ENCODE measurements around the gene SLF2.

Gene SLF2

DNA sequence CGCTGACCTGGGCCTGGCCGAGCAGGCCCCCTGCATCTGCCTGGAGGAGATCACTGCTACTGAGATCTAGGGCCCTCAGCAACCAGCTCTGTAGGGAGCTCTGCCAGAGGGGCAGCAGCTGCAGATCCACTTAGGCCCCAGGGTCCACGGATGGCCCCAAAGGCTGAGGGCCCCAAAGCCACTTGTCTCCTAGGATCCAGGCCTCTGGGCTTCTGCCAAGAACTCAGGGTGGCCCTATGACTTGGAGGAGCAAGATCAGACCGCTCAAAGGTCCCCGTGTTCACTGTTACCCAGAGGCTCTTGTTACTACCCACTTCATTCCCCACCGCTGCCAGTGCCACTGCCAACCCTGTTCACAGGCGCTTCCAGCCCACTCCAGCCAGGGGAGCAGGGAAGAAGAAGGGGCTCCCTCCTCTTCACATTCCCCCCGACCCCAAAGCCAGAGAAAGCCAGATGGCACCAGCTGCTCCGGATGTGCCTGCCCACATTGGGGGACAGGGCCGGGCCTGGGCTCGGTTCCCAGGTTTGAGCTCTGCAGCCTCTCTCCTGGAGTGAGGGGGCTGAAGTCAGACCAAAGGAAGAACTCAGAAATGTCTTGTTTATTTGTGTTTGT, 94.4 kb downstream of the SLF2 start:
- TF ChIP-seq, protein P1, sequence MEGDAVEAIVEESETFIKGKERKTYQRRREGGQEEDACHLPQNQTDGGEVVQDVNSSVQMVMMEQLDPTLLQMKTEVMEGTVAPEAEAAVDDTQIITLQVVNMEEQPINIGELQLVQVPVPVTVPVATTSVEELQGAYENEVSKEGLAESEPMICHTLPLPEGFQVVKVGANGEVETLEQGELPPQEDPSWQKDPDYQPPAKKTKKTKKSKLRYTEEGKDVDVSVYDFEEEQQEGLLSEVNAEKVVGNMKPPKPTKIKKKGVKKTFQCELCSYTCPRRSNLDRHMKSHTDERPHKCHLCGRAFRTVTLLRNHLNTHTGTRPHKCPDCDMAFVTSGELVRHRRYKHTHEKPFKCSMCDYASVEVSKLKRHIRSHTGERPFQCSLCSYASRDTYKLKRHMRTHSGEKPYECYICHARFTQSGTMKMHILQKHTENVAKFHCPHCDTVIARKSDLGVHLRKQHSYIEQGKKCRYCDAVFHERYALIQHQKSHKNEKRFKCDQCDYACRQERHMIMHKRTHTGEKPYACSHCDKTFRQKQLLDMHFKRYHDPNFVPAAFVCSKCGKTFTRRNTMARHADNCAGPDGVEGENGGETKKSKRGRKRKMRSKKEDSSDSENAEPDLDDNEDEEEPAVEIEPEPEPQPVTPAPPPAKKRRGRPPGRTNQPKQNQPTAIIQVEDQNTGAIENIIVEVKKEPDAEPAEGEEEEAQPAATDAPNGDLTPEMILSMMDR (IDR thresholded peaks at IDR 0.05; ENCODE audit: low read depth, low read length): no peak
- DNase-seq (ENCODE audit: extremely low read depth, low read depth): no peak

DNA sequence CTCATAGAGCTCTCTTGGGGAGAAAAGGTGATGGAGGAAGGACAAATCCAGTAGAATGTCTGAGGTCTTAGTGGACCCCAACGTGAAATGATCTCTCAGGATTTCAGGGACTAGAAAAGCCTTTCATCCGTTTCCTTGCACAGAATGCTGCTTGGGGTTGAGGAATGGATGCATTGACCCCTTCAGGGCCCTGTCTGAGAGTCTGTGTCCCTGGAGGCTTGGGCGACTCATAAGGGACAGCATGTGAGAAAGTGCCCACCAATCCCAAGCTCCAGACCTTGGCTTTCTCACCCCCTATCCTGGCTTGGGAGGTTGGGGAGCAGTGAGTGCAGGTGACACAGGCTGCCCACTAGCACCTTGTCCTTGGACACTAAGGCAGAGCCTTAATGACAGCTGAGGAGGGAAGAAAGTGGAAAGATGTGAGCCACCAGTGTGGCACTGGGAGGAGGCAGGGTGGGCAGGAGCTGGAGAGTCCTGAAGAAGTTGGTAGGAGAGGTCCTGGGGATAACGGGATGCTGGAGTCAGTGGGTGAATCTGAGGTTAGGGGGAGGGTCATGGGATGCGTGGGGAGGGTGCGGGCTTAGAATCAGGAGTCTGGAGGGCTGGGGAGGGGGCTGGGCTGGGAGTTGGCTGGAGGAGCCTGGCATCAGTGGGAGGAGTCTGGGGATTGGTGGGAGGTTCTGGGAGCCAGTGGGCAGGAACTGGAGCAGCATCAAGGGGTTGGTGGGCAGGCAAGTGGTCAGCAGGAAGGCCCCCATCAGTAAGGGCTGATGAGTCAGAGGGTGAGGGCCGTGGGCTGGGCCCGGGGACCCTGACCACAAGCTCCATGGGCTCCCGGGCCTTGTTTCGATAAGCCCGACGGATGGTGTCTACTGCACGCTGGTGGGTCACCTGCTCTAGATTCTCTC, 95.4 kb downstream of the SLF2 start:
- no peak for DNase-seq (ENCODE audit: extremely low read depth, low read depth)
- TF ChIP-seq, protein P1 (IDR thresholded peaks at IDR 0.05; ENCODE audit: low read depth, low read length): no peak

DNA sequence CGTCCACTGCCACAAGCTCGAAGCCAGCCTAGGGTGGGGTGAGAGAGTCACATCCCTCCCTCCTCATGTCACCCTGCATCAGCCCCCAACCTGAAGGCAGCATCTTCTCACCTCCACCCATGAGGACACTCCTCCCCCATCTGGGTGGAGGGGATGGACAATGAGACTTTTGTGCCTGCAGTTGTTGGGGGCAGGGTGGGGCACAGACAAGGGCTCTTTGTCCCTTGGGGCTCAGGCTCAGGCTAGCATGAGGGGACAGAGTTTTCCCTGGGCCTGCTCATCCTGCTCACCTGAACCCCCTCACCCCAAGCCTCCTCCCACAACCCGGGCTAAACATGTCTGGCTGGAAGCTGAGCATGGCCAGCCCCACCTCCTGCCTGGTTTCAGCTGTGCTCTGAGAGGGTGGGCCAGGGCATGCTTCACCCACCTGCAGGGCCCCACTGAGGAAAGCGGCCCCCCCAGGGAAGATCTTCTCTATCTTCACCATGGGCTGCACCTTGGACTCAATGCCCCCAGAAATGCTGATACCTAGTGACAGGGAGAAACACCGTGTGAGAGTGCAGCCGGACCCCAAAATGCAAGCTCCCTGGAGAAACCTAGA, 96.2 kb downstream of the SLF2 start:
- TF ChIP-seq, protein P1 (IDR thresholded peaks at IDR 0.05; ENCODE audit: low read depth, low read length): no peak
- DNase-seq (ENCODE audit: extremely low read depth, low read depth): no peak

DNA sequence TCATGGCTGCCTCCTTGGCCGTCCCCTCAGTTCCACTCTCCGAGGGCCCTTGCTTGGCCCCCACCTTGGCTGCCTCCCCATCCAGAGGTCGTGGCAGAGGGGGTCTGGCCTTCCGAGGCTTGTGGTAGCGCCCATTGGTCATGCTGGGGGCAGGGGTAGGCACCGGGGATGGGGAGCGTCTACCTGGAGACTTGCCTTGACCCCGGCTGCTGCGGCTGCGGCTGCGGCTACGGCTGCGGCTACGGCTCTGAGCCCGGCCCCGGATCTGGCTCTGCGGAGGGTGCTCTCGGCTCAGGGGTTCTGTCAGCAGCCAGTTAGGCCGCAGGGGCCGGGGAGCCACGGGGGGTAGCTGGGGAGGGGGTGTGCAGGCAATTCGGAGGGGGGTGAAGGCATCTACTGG, 97.6 kb downstream of the SLF2 start:
- TF ChIP-seq, protein P1 (IDR thresholded peaks at IDR 0.05; ENCODE audit: low read depth, low read length): no peak
- no peak for DNase-seq (ENCODE audit: extremely low read depth, low read depth)

DNA sequence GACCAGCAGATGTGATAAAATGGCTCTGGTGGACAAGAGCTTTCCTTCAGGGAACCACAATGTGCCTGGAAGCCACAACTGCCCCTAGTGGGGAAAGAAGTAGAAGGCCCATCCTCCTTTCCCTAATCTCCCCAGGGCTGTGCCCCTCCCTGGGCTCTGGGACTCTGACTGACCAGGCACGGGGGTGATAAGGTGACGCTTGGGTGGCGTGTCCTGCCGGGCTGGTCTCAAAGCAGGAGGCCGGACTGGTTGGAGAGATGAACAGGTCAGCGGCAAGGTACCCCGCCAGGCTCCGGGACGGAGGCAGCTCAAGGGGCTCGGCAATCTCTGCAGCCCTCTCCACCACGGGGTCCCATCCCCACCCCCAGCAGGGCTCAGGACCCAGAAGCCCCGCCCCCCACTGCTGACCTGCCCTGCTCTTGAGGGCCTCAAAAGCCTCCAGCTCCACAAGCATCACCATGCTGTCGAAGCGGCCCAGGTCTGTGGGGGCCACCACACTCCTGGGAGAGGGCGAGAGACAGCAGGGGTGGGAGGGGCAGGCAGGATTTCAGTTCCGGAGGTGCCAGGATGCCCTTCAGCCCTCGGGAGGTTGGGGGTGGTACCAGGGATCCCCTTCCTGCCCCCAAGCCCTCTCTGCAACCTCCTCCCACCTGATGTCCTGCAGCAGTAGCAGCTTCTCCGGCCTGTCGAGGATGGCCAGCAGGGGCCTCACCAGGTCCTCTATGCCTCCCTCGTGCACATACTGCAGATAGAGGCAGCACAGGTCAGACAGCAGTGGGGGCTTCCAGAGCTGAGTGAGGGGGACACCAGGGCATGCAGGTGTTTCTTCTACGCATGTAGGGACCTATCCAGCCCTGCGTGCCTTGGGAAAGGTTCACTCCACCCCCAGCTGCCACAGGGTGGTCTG, 99.0 kb downstream of the SLF2 start:
- no peak for DNase-seq (ENCODE audit: extremely low read depth, low read depth)
- TF ChIP-seq, protein P1 (IDR thresholded peaks at IDR 0.05; ENCODE audit: low read depth, low read length): peak; percentile 33

DNA sequence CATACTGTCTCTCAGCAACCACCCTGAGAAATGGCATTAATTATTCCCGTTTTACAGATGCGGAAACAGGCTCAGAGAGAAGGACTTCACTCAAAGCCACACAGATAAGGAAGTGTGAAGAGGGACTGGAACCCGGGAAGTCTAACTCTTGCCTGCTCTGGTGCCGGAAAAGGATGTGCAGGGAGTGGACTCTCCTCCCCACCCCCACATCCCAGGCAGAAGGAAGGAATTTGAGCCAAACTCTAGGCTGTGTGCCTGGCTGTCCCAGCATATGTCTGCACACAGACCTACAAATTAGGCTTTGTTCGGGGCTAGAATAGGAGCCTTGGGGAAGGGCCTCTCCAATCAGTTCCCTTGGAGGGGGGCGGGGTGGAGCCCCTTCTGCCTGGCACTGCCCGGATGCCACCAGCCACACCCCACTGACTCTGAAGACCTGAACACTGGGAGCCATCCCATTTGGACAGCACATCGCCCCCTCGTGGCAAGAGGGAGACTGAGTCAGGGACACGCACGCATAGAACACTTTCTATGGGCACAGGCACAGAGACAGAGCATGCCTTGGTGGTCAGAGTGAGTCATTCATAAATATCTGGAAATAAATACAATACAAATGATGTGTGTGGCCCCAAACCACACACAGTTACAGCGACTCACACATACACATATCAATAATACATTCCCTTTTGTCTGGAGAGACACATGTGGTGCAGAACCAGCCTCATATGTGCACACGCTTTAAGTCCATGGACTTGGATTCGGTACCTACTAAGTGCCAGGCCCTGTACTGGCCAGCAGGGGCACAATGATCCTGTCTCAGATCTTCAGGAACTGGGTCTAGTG, 100.0 kb downstream of the SLF2 start:
- peak; percentile 76 for DNase-seq (ENCODE audit: extremely low read depth, low read depth)
- TF ChIP-seq, protein P1 (IDR thresholded peaks at IDR 0.05; ENCODE audit: low read depth, low read length): peak; percentile 77

Data from AG09319 (cell line).